Eye (tissue), 1 donor: ENCODE measurements around the gene MAGEC3.
"Not testable (repeated sequence)": the region's sequence is repeated elsewhere in the genome, so short reads cannot be mapped to it uniquely, and the experiment has no call there.

ENCODE experiments used
- DNase-seq: peaks from one replicate; pipeline ENCODE4 v3.0.0-alpha.2; 2015

MAGEC3 gene, protein sequence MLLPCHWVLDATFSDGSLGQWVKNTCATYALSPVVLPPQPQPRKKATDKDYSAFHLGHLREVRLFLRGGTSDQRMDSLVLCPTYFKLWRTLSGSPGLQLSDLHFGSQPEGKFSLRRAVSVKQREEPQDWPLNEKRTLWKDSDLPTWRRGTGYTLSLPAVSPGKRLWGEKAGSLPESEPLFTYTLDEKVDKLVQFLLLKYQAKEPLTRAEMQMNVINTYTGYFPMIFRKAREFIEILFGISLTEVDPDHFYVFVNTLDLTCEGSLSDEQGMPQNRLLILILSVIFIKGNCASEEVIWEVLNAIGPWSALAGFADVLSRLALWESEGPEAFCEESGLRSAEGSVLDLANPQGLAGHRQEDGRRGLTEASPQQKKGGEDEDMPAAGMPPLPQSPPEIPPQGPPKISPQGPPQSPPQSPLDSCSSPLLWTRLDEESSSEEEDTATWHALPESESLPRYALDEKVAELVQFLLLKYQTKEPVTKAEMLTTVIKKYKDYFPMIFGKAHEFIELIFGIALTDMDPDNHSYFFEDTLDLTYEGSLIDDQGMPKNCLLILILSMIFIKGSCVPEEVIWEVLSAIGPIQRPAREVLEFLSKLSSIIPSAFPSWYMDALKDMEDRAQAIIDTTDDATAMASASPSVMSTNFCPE

DNA sequence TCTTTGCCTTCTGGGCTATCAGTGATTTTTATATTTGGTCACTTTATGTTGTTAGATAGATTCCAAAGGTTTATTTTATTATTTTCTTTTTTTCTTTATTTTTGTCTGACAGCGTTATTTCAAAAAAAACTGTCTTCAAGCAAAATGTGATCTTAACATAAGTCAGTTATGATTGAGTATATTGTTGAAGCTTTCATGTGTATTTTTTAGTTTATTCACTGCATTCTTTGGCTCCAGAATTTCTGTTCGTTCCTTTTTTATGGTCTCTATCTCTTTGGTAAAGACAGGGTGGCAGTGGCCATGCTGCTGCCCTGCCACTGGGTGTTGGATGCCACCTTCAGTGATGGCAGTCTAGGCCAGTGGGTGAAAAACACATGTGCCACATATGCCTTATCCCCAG is at the start of gene MAGEC3:
MAGEC3 (plus strand) TSS at position 301 of the 400 bp plus-strand sequence; CDS start at position 301, 0 bp downstream.
- DNase-seq: no peak

DNA sequence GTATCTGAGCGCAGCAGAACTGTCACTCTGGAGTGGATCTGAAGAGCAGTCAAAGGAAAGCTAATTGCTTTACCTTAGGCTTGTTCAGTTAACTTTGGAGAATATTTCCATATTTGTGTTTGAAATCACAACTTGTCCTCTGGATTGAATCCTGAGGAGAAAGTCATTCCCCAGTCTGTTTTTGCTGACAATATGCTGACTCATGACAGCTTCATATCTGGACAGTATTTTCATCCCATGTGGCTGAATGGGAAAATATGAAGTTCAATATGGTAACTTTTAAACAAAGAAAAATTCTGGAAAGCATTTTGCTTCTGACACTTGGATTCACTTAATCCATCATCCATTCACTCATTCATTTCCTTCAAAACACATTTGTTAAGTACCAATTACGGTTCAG is 46.3 kb upstream of the MAGEC3 start:
- DNase-seq: no peak

DNA sequence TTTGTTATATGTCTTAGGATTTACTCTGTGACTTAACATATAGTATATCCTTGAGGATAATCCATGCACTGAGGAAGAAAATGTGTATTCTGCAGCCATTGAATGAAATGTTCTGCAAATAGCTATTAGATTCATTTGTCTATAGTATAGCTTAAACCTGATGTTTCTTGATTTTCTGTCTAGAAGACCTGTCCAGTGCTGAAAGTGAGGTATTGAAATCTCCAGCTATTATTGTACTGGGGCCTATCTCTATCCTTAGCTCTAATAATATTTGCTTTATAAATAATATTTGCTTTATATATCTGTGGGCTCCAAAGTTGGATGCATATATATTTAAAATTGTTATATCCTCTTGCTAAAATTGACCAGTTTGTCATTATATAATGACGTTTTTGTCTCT is 26.7 kb upstream of the MAGEC3 start:
- DNase-seq: no peak

DNA sequence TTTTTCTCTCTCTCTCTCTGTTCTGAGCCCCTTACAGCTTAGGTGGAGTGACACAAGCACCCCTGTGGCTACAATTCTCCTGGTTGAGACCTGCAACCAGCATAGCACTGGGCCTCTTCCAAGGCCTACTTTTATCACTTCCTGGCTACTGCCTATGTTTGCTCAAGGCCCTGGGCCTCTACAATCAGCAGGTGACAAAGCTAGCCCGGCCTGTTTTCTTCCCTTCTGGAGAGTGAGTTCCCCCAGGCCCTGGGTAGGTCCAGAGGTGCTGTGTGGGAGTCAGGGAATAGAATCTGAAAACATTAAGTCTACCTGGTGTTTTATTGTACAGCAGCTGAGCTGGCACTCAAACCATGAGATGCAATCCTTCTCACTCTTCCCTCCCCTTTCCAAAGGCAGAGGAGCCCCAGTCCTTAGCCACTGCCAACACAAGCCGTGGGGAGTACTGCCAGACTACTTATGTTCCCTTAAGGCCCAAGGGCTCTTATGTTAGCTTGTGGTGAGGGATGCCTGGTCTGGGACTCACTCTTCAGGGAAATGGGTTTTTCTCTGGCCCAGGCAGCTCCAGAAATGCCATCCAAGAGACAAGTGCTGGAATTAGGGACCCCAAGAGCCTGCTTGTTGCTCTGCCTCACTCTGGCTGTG is 23.8 kb upstream of the MAGEC3 start:
- no peak for DNase-seq

DNA sequence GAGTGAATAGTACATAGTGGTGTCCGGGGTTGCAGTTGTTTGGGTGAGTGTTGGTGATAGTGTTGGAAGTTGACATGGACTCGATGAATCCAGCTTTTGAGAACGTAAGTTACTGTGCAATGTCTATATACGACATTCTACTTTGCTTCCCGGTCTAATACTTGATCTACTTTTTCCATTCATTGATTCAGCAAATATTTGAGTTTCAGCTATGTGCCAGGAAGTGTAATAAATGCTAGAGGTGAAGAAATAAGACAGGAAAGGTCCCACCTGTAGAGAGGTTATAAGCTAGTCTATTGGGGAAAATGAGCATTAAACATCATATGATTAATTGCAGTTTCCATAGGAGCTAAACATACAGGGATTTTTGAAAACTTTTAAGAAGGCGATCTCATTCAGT is 22.2 kb upstream of the MAGEC3 start:
- no peak for DNase-seq

DNA sequence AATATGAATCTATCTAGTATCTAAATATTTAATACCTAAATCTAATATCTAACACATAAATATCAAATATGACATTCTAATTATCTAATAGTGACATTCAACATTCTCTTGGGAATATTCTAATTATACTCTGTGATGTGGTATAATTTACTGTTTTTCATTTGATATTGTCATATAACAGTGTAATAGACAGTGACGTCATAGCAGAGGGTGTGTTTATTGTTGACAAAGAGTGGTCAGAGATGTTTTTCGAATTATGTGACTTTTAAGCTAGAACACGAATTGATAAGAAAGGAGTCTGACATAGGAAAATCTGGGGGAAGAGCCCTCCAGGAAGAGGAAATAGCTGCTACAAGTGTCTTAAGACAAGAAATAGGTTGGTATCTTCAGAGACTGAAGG is 5.9 kb upstream of the MAGEC3 start:
- no peak for DNase-seq

DNA sequence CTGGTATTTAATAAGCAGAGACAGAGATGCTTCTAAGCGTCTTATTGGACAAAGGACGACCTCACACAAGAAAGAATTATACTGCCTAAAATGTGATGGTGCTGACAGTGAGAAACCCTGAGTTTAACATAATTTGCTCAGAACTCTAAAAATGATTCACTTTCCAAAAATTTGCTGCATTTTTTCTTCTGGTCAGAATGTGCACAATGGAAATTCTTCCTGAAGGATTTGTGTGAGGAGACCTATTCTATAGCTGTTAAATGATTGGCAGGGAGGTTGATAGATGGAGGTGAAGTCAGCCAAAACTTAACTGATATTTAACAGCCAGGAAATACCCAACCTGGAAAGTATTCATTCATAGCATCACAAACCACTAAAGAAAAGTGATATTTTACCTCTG is 1.7 kb downstream of the MAGEC3 start:
- DNase-seq: no peak

DNA sequence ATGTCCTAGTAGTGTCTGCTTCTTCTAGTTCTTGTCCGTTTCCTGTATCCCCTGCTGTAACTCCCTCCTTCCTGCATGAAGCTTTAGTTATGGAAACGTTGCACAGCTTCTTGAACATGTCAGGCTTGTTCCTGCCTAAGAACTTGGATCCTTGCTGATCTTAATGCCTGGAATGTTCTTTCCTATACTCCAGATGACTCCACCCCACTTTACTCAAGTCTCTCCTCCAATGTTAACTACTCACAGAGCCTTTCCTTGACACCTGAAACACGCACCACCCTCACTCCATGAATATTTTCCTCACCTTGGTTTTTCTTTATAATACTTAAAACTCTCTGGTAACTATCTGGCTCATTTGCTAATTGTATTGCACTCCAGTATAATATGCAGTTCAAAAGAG is 19.4 kb downstream of the MAGEC3 start:
- no peak for DNase-seq

DNA sequence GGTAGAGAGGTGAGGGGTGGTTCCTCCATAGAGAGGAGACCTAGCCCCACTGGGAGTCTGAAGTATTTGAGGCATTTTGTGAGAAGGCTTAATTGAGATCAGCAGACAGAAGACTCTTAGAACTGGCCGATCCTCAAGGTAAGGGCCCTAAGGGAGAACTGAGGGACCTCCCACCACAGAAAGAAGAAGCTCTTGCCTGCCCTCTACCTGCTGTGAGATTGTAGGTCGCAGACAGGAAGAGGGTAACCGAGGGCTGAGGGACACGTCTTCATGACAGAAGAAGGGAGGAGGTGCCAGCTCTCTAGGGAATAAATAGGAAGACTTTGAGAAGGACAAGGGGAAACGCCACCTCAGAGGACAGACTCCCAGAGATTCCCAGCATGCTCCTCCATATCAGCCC is 41.5 kb downstream of the MAGEC3 start:
- no peak for DNase-seq

DNA sequence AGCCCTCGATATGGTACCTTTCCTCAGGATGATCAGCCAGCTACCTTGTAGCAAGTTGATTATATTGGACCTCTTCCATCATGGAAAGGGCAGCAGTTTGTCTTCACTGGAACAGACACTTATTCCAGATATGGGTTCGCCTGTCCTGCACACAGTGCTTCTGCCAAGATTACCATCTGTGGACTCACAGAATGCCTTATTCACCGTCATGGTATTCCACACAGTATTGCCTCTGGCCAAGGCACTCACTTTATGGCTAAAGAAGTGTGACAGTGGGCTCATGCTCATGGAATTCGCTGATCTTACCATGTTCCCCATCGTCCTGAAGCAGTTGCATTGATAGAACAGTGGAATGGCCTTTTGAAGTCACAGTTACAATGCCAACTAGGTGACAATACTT is 50.7 kb downstream of the MAGEC3 start:
- not testable (repeated sequence) for DNase-seq

DNA sequence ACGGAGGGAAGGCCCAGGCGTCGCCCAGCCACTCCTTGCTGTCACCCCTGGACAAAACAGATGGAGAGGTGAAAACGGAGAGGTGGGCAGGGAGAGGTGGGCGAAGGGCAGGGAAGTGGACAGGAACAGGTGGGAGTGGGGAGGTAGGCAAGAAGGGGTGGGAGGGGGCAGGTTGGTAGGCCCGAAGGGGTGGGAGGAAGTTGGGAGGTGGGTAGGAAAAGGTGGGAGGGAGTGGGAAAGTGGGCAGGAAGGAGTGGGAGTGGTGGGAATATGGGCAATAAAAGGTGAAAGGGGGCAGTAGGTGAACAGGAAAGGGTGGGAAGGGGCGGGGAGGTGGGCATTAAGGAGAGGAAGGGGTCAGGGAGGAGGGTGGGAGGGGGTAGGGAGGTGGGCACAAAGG is 56.6 kb downstream of the MAGEC3 start:
- DNase-seq: no peak

DNA sequence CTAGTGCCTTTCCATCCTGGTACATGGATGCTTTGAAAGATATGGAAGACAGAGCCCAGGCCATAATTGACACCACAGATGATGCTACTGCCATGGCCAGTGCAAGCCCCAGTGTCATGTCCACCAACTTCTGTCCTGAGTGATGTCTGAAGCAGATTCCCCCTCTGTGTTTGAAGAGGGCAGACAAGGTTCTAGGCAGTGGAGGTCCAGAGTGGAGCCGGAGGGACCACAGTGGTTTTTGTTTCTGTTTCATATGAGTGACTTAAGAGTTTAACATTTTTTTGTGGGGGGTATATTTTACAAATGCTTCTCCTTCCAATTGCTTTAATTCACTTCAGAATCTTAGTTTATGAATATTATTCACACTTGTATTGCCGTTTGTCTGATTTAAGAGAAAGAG is 59.6 kb downstream of the MAGEC3 start:
- DNase-seq: no peak

DNA sequence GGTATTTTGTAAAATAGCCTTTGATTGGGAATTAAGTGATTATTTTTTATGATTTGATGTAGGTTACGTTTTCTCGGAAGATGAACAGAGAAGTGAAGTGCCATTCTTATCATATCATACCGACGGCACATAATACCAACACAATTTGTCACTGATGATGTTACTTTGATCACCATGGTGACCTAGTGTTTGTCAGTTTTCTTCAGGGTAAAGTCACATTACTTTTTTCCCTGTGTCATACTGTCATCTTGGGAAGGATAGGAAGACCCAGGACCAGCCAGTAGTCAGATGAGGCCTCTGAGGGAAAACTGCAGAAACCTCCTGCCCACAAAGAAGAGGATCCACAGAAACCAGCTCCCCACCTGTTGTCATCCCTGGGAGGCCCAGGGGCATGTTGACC is 64.2 kb downstream of the MAGEC3 start:
- DNase-seq: no peak

DNA sequence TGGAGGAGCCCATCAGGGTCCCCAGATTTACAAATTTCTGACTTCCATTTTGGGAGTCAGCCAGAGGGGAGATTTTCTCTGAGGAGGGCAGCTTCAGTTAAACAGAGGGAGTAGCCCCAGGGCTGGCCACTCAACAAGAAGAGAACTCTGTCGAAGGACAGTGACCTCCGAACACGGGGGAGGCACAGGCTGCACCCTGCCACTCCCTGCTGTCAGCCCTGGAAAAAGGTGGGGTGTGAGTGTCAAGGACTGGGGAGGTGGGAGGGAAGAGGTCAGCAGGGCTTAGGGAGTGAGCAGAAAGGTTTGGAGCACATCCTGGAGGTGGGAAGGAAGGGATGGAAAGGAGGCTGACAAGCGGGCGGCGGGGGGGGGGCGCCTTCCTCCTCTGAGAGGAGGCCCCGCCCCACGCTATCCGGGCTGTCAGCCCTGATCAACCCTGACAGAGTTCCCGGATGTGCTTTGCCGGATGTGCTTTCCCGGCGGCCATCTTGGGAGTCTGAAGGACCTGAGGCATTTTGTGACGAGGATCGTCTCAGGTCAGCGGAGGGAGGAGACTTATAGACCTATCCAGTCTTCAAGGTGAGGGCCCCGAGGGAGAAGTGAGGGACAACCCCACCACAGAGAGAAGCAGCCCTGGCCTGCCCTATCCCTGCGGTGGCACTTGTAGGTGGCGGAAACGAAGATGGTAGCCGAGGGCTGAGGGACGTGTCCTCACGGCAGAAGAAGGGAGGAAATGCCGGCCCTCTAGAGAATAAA is 65.5 kb downstream of the MAGEC3 start, which contains the start of gene MAGEC1:
MAGEC1 (plus strand) TSS at position 495 of the 756 bp plus-strand sequence. CDS start 1,179 bp downstream, outside the sequence.
- no peak for DNase-seq

DNA sequence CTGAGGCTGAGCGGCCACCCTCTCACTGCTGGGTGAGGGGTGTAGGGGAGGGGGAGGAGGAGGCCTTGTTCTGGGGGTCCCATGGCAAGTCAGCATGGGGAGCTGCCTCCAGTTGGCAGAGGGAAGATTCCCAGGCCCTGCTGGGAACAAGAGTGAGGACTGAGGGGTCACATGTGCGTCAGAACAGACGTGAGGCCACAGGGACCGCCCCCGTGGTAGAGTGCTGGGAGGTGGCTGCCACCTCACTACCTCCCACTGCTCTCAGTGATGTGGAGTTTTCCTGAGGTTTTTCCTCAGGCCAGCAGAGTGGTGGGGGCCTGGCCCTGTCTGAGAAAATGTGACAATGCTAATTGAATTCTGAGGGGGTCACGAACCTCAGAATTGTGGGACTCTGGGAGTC is 66.1 kb downstream of the MAGEC3 start:
- DNase-seq: no peak

DNA sequence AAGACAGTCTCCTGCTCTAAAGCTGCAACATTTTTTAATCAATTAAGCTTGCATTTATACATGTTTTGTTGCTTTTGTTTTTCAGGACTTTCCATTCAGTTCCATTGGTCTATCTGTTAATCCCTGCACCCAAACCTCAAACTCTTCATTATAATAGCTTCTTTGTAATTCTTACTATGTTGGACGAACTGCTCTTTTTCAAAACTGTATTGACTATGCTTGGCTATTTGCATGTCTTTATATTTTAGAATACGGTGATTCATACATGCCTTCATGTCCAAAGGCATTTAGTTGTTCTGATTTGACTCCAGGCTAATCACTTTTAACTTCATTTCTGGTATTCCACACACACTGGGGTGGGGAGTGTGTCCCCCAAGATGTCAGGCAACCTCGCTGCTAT is 79.7 kb downstream of the MAGEC3 start:
- DNase-seq: no peak

DNA sequence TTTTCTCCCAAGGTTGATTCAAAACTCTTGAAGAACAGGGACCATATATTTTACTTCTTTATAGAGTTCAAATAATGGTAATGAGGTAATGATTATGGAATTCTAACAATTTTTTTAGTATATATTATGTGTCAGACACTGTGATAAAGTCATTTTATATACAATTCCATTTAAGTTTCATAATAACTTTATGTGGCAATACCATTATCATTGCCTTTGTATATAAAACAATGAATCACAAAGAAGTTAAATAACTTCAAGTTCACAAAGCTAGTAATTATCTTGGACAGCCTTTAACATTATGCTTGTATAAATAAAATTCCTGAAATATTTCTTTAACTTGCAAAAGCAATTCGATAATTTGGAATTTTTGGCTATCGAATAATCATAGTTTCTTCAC is 86.2 kb downstream of the MAGEC3 start:
- no peak for DNase-seq

DNA sequence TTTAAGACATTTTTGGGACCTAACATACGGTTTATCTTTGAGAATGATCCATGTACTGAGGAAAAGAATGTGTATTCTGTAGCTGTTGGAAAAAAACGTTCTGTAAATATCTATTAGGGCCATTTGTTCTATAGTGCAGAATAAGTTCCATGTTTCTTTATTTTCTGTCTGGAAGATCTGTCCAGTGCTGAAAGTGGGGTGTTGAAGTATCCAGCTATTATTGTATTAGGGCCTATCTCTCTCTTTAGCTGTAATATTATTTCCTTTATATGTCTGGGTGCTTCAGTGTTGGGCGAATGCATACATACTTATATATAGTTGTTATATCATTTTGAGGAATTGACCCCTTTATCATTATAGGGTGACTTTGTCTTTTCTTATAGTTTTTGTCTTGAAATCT is 90.3 kb downstream of the MAGEC3 start:
- no peak for DNase-seq

DNA sequence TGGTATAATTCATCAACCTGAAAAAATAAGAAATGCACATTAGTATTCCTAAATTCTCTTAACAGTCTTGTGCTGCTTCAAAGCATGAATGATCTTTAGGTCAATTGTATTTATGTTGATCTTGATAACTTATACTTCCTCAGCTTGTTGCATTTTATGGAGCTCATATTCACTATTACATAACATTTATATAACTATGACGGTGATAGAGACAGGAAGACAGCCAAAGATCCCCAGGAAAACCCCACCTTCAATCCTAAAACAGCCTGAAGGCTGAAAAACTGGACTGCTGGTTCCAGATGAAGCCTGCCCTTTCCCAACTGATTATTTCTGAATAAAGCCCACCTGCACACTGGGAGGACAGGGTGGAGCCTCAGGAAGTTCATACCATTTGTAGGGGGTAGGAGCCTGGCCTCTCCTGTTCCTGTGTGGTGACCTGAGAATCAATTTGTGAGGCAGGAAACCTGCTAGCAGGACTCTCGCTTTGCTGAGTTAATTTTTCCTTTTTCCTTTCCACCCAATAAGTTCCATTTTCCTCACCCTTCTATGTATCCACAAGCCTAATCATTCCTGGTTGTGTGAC is 96.0 kb downstream of the MAGEC3 start:
- DNase-seq: no peak

DNA sequence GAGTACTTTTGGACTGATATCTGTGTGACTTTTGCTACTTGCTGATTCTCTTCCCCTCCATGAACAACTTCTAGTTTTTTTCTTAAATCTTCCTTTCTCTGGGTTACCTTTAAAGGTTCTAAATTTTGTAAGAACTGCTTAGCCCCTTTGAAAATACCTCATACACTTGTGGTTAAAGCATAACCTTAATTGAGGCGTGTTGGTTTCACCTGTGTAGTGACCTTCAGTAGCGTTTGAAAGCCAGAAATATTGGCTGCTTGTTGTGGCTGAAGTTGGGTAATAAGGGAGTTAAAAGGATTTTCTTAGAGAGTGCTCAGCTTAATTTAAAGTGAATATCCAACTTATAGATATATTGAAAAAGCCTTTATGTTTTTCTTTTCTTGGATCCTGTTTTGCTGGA is 97.5 kb downstream of the MAGEC3 start:
- DNase-seq: no peak

DNA sequence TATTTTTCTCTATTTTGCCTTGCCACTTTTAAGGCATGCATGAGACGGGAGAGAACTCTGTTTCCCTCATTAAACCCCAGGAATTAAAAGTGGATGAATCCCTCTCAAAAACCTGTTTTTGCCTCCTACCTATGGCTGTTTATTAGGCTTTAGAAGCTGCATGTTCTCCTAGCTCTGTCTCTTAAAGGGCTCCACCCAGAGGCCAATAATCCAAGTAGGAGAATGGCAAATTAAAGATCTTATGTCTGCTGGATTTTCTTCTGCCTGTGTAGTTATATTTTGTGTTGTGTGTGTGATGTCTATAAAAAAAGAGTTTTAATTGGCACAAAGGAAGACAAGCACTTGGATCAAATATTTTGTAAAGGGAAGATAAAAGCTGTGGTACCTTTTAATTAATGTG is 98.0 kb downstream of the MAGEC3 start:
- no peak for DNase-seq

DNA sequence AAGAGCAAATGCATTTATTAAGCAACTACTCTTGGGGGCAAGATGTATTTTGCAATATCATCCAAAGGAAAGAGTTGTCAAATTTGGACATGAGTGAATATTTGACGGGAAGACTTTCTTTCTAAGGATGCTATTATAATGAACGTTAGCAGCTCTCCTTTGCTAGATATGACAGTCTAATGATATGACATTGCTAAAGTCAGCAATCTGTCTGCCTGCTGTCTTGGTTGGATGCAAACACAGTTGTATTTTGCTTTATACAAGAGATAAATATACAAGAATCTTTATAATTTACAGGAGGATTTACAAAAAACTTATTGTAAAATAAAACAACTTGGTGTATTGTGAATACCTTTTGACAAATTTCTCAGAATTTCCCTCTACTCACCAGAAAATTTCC is 103.1 kb downstream of the MAGEC3 start:
- DNase-seq: no peak

DNA sequence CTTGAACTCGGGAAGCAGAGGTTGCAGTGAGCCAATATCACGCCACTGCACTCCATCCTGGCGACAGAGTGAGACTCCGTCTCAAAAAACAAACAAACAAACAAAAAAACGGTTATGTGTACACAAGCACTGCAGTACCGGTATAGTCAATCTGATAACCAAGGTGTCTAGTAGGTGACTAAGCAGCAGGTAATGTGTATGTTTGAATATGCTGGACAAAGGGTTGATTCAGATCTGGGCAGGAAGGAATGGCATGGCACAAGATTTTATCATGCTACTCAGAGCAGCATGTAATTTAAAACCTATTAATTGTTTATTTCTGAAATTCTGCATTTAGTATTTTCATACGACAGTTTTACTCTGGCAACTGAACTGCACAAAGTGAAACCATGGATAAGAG is 107.3 kb downstream of the MAGEC3 start:
- no peak for DNase-seq
